Prostate gland (tissue), 2 donors: Measurements from ENCODE around the gene TUBB4B.

Experiments
- CTCF ChIP-seq, 4 experiments: fragments of 200-600 bp in 2 of 4; fragments of 450-650 bp in 2 of 4; sonication (generic) in 2 of 4; IDR thresholded peaks; 1 replicate in 3 of 4; 2 replicates in 1 of 4; pipeline ENCODE4 v1.5.1; 2016 to 2019; ENCODE audit warnings: antibody characterized with exemption in 4 of 4, mild to moderate bottlenecking in 2 of 4, moderate library complexity in 2 of 4
- POLR2A ChIP-seq: fragments of 450-650 bp; IDR thresholded peaks from one replicate; pipeline ENCODE4 v1.6.1; 2016; ENCODE audit warnings: antibody characterized with exemption, mild to moderate bottlenecking
- POLR2AphosphoS5 ChIP-seq: sonication (generic); formaldehyde crosslinking; IDR thresholded peaks from one replicate; pipeline ENCODE4 v1.6.1; 2017; ENCODE audit warnings: antibody characterized with exemption

- no peak for TF ChIP-seq POLR2AphosphoS5
- no peak for TF ChIP-seq POLR2A
- no peak for TF ChIP-seq CTCF (IDR thresholded peaks at IDR 0.05)
These were observed 13.1 kb upstream of the TUBB4B start for GRCh38 chr9:137227853-137228505.
